Measurements from ENCODE around the gene TAC4.

The TAC4 gene

GRCh38 chr17:49798182-49798581 lies 49.7 kb downstream of the TAC4 start:
- no peak for DNase-seq

DNA sequence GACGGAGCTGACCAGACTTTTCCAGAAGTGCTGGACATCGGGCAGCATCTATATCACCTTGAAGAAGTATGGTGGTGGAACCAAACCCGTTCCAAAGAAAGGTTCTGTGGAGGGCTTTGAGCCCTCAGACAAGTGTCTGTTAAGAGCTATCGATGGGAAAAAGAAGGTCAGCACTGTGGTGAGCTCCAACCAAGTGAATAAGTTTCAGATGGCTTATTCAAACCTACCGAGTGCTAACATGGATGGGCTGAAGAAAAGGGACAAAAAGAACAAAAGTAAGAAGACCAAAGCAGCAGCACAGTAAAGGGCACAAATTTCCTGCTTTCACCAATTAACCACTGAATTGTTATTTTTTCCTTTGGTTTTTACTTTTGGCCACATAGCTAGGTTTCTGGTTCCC lies 52.5 kb downstream of the TAC4 start:
- DNase-seq: no peak

GRCh38 chr17:49793309-49793708 lies 54.6 kb downstream of the TAC4 start:
- no peak for DNase-seq

DNA sequence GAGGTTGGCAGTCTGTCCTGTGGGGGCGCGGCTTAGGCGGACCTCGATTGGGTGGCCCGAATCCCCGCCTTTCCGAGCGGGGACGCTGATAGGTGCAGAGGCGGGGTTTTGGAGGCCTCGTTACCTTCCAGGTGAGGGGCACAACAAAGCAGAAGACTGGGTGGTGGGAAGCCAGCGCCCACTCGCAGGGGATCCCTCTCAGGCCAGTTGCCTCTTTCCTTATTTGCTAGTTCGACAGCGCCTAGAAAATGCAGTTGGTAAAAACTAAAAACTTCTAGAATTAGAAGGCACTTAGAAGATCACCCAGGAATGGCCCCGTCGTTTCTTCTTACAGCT lies 58.7 kb downstream of the TAC4 start:
- DNase-seq: no peak

- peak; percentile 95 for DNase-seq
These were observed 59.2 kb downstream of the TAC4 start, which contains the start of gene KAT7 for GRCh38 chr17:49788478-49789242. Gene KAT7, plus strand, starts transcription at chr17:49788681. Its CDS starts 154 bp downstream, at chr17:49788835.

Measured in T-helper 9 cell (primary cell).